ENCODE measurements around the gene TGFBR3L. TPM values are rescaled to one million over a fixed set of nuclear protein-coding genes. Genes with fewer than 3 reads are reported as not detected.

The TGFBR3L gene
- total RNA-seq, 5 donors from 2014 or later (not counting 1 experiment from before 2014, with no cell fraction given): 0.76 to 4.5 (median 1.3) TPM

DNA sequence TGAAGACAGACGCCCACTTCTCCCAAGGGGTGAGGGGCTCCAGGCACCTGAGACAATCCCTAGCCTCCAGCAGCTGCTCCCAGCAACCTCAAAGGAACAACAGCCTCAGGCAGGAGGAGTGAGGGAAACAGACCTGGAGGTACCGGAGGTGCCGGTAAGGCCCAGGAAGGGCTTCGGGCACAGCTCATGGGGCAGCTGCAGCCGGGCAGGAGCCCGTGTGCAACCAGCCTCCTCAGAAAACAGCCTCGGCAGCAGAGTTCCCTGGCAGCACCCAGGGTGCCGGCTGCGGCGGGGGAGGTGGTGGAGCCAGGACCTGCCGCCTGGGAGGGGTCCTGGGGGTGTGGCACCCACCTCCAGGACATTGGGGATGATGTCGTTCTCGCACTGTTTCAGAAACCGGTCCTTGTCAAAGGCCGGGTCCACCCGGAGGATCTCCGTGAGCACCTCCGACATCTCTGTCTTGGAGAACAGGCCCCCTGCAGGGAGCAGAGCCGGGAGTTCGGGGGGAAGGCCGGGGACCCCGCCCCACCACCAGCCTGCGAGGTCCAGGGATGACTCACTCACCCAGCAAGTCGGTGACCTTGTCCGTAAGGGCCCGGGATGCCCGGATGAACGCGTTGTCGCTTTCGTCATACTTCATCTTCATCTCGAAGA is 17.8 kb downstream of the TGFBR3L start:
- H3K4me3 ChIP-seq (ENCODE audit: control insufficient read depth in 1 of 2, extremely low read depth in 1 of 2, low read length in 1 of 2): no peak overlapping the region
- WGBS (ENCODE audit: insufficient coverage): 96% methylated on average over 19 of the region's 32 CpGs
- ATAC-seq (replicated peaks in 1 of 4) (no peak), DNase-seq (no peak)
- no peak overlapping the region for H3K27ac ChIP-seq (ENCODE audit: low read length)
- ChIA-PET POLR2A (no interaction called here), CTCF (no interaction called here)
- no peak overlapping the region for H3K4me3 Mint-ChIP-seq
- peaks cover 28 to 61% of the 10 kb centered on the region in 2 donors for H3K36me3 ChIP-seq (ENCODE audit: control insufficient read depth in 2 of 2, extremely low read depth in 1 of 2, insufficient read depth in 1 of 2, low read length in 1 of 2)
- H3K9me3 ChIP-seq: no peaks in the 10 kb centered on the region
- peaks cover 2 to 7% of the 10 kb centered on the region in 2 experiments for H3K4me1 ChIP-seq (ENCODE audit: control insufficient read depth in 1 of 2, extremely low read depth in 1 of 2, insufficient read depth in 2 of 2, low read length in 2 of 2)
- no peak overlapping the region for H3K27ac Mint-ChIP-seq
- peaks cover 0 to 10% (median 7%) of the 10 kb centered on the region in 3 donors for H3K4me1 Mint-ChIP-seq
- no peaks in the 10 kb centered on the region for H3K27me3 Mint-ChIP-seq
- H3K36me3 Mint-ChIP-seq: peaks cover 9% of the 10 kb centered on the region
- no peaks in the 10 kb centered on the region for H3K27me3 ChIP-seq (replicated peaks in 1 of 2; ENCODE audit: control insufficient read depth in 2 of 2, extremely low read depth in 1 of 2, insufficient read depth in 2 of 2, low read length in 1 of 2)
- no peaks in the 10 kb centered on the region for H3K9me3 Mint-ChIP-seq

DNA sequence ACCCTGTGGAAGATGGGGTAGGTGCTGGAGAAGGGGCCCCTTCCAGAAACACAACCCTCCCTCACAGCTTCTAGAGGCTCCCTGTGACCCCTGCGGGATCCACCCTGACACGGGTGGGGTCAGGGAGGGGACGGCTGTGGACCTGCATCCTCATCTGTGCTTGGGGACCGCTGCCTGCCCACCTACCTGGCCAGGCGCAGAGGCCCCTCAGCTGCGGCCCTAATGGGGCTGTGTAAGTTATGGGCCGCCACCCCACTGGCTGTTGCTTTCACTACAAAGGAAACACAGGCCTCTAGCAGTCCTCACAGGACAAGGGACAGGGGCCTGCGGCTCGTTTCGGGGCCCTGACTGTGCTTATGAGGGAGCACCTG is 18.3 kb downstream of the TGFBR3L start:
- Mint-ChIP-seq H3K4me1 (peaks cover 0 to 10% (median 7%) of the 10 kb centered on the region in 3 donors), H3K4me3 (no peak overlapping the region), H3K27ac (no peak overlapping the region), H3K9me3 (no peaks in the 10 kb centered on the region), H3K36me3 (peaks cover 9% of the 10 kb centered on the region), H3K27me3 (no peaks in the 10 kb centered on the region)
- 94% methylated on average over 5 of the region's 10 CpGs for WGBS (ENCODE audit: insufficient coverage)
- Histone ChIP-seq H3K27me3 (replicated peaks in 1 of 2; ENCODE audit: control insufficient read depth in 2 of 2, extremely low read depth in 1 of 2, insufficient read depth in 2 of 2, low read length in 1 of 2) (no peaks in the 10 kb centered on the region), H3K9me3 (no peaks in the 10 kb centered on the region), H3K36me3 (ENCODE audit: control insufficient read depth in 2 of 2, extremely low read depth in 1 of 2, insufficient read depth in 1 of 2, low read length in 1 of 2) (peaks cover 30 to 65% of the 10 kb centered on the region in 2 donors), H3K4me3 (ENCODE audit: control insufficient read depth in 1 of 2, extremely low read depth in 1 of 2, low read length in 1 of 2) (no peak overlapping the region), H3K27ac (ENCODE audit: low read length) (no peak overlapping the region), H3K4me1 (ENCODE audit: control insufficient read depth in 1 of 2, extremely low read depth in 1 of 2, insufficient read depth in 2 of 2, low read length in 2 of 2) (peaks cover 2 to 7% of the 10 kb centered on the region in 2 experiments)
- no peak for DNase-seq
- POLR2A ChIA-PET: no interaction called here
- CTCF ChIA-PET: no interaction called here
- ATAC-seq (replicated peaks in 1 of 4): no peak

DNA sequence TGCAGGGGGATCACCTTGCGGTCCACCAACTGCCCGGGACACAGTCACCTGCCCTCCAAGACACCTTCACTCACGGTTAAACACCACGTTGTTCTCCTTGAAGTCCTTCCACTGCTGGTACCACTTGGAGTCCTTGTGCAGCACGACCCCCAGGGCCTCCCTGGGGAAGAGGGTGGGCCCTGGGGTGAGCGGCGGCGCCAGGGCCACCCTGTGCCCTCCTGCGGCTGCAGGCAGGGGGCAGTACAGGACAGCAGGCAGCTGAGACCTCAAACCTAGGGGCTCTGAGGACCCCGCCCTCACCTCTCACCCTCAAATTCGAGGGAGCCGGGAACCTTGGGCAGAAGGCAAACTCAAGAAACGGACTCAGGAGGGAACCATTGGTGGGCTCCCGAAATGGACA is 18.8 kb downstream of the TGFBR3L start:
- DNase-seq (no peak), ATAC-seq (replicated peaks in 1 of 4) (no peak)
- Histone ChIP-seq H3K27me3 (replicated peaks in 1 of 2; ENCODE audit: control insufficient read depth in 2 of 2, extremely low read depth in 1 of 2, insufficient read depth in 2 of 2, low read length in 1 of 2) (no peaks in the 10 kb centered on the region), H3K9me3 (no peaks in the 10 kb centered on the region), H3K27ac (ENCODE audit: low read length) (no peak overlapping the region), H3K36me3 (ENCODE audit: control insufficient read depth in 2 of 2, extremely low read depth in 1 of 2, insufficient read depth in 1 of 2, low read length in 1 of 2) (peaks cover 31 to 69% of the 10 kb centered on the region in 2 donors), H3K4me1 (ENCODE audit: control insufficient read depth in 1 of 2, extremely low read depth in 1 of 2, insufficient read depth in 2 of 2, low read length in 2 of 2) (peaks cover 2 to 7% of the 10 kb centered on the region in 2 experiments), H3K4me3 (ENCODE audit: control insufficient read depth in 1 of 2, extremely low read depth in 1 of 2, low read length in 1 of 2) (no peak overlapping the region)
- WGBS (ENCODE audit: insufficient coverage): 86% methylated on average over 11 of the region's 14 CpGs
- H3K27ac Mint-ChIP-seq: no peak overlapping the region
- no peaks in the 10 kb centered on the region for H3K9me3 Mint-ChIP-seq
- CTCF ChIA-PET: no interaction called here
- no peak overlapping the region for H3K4me3 Mint-ChIP-seq
- peaks cover 9% of the 10 kb centered on the region for H3K36me3 Mint-ChIP-seq
- no peaks in the 10 kb centered on the region for H3K27me3 Mint-ChIP-seq
- POLR2A ChIA-PET: no interaction called here
- H3K4me1 Mint-ChIP-seq: peaks cover 0 to 10% (median 7%) of the 10 kb centered on the region in 3 donors

DNA sequence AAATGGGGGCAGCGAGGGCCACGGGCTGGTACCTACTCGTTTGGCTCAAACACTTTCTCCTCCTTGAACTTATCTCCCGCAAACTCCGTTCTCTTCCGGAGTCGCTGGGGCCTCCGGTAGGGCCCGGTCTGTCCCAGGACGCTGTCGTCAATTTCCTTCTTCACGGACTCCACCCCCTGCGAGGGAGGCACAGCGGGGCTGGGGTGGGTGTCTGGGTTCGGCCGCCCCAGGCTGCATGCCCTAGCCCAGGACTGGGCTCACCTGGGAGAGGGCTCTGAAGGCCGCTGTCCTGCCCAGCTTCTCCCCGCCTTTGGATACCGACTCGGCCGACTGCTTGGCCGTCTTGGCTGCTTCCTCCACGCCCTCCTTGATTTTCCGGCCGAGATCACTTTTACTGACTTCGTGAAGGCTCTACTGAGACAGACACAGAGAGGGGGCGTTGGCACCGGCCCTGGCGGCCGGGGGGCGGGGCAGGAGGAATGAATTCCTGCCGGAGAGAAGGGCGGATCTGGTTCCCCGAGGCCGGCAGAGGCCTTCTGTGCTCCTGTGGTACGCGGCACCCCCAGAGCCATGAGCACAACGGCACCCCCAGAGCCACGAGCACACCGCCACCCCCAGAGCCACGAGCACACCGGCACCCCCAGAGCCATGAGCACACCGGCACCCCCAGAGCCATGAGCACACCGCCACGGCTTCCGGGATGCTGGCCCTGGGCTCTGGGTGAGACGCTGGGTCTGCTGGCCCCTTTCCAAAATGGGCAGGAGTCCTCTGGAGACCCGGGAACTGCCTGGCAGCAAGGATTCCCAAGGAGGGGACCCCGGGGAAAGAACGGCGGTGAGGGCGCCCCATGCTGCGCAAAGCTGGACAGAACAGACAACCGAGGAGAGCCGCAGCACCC is 19.4 kb downstream of the TGFBR3L start:
- no peak overlapping the region for H3K4me3 ChIP-seq (ENCODE audit: control insufficient read depth in 1 of 2, extremely low read depth in 1 of 2, low read length in 1 of 2)
- CTCF ChIA-PET: interaction anchor here in 1 of 2 donors (0.6 kb wide), 1 partner anchor 337 kb away, joined by 7 read pairs; no protein-coding TSS in a partner anchor
- Mint-ChIP-seq H3K36me3 (peaks cover 12% of the 10 kb centered on the region), H3K4me1 (peaks cover 4 to 10% (median 8%) of the 10 kb centered on the region in 3 donors), H3K27ac (no peak overlapping the region), H3K27me3 (no peaks in the 10 kb centered on the region), H3K9me3 (no peaks in the 10 kb centered on the region), H3K4me3 (no peak overlapping the region)
- 96% methylated on average over 53 of the region's 55 CpGs for WGBS (ENCODE audit: insufficient coverage)
- H3K36me3 ChIP-seq (ENCODE audit: control insufficient read depth in 2 of 2, extremely low read depth in 1 of 2, insufficient read depth in 1 of 2, low read length in 1 of 2): peaks cover 31 to 73% of the 10 kb centered on the region in 2 donors
- DNase-seq: no peak
- ATAC-seq (replicated peaks in 1 of 4): no peak
- H3K9me3 ChIP-seq: no peaks in the 10 kb centered on the region
- H3K27me3 ChIP-seq (replicated peaks in 1 of 2; ENCODE audit: control insufficient read depth in 2 of 2, extremely low read depth in 1 of 2, insufficient read depth in 2 of 2, low read length in 1 of 2): no peaks in the 10 kb centered on the region
- H3K4me1 ChIP-seq (ENCODE audit: control insufficient read depth in 1 of 2, extremely low read depth in 1 of 2, insufficient read depth in 2 of 2, low read length in 2 of 2): peaks cover 2 to 6% of the 10 kb centered on the region in 2 experiments
- POLR2A ChIA-PET: interaction anchor here in 1 of 2 donors (0.7 kb wide), 1 partner anchor 50 kb away, joined by 3 read pairs; no protein-coding TSS in a partner anchor
- no peak overlapping the region for H3K27ac ChIP-seq (ENCODE audit: low read length)

DNA sequence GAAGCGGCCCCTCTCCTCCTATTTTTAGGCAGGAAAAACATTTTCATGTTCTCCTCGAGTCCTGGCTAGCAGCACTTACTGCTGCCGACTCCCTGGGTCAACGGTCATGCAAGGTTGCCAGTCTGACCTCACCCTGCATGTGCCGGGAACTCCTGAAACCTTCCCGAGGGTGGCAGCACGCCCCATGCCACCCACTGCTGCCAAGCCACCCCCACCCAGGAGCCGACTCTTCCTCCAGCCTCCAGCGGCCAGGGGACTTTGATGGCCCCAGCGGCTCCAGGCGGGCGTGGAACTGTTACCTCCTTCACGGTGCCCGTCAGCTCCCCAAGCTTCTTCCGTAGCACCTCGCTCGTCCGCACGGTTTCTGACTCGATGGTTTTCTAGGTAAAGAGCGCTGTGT is 20.1 kb downstream of the TGFBR3L start:
- Histone ChIP-seq H3K4me3 (ENCODE audit: control insufficient read depth in 1 of 2, extremely low read depth in 1 of 2, low read length in 1 of 2) (no peak overlapping the region), H3K27me3 (replicated peaks in 1 of 2; ENCODE audit: control insufficient read depth in 2 of 2, extremely low read depth in 1 of 2, insufficient read depth in 2 of 2, low read length in 1 of 2) (no peaks in the 10 kb centered on the region), H3K27ac (ENCODE audit: low read length) (no peak overlapping the region), H3K36me3 (ENCODE audit: control insufficient read depth in 2 of 2, extremely low read depth in 1 of 2, insufficient read depth in 1 of 2, low read length in 1 of 2) (peaks cover 31 to 73% of the 10 kb centered on the region in 2 donors), H3K9me3 (no peaks in the 10 kb centered on the region), H3K4me1 (ENCODE audit: control insufficient read depth in 1 of 2, extremely low read depth in 1 of 2, insufficient read depth in 2 of 2, low read length in 2 of 2) (no peaks in the 10 kb centered on the region)
- Mint-ChIP-seq H3K27me3 (no peaks in the 10 kb centered on the region), H3K27ac (no peak overlapping the region), H3K4me3 (no peak overlapping the region), H3K36me3 (peaks cover 12% of the 10 kb centered on the region), H3K9me3 (no peaks in the 10 kb centered on the region), H3K4me1 (peaks cover 4 to 6% (median 5%) of the 10 kb centered on the region in 3 donors)
- no peak for ATAC-seq (replicated peaks in 1 of 4)
- DNase-seq: no peak
- CTCF ChIA-PET: interaction anchor here in 1 of 2 donors (0.6 kb wide), 1 partner anchor 338 kb away, joined by 7 read pairs; no protein-coding TSS in a partner anchor
- POLR2A ChIA-PET: interaction anchor here in 1 of 2 donors (0.7 kb wide), 1 partner anchor 51 kb away, joined by 3 read pairs; no protein-coding TSS in a partner anchor
- 97% methylated on average over 18 of the region's 21 CpGs for WGBS (ENCODE audit: insufficient coverage)

DNA sequence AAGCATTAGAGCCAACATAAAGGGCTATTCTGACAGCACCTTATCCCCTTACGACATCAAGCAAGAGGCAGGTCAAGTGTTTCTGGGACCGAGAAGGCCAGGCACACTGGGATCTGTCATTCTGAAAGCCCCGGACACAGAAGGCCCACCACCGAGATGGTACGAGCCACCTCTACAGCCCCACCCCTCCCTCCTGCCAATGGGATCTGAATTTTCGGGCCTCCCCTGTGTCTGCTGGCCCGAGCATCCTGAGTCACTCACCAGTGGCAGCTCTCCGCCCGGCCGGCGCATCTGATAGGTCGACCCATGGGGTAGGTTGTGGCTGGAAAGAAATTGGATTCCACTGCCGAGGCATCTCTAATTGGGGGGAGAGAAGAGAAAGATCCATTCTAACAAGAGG is 26.2 kb downstream of the TGFBR3L start:
- peaks cover 32 to 46% (median 35%) of the 10 kb centered on the region in 3 donors for H3K4me1 Mint-ChIP-seq
- Histone ChIP-seq H3K4me1 (ENCODE audit: control insufficient read depth in 1 of 2, extremely low read depth in 1 of 2, insufficient read depth in 2 of 2, low read length in 2 of 2) (peaks cover 7 to 32% of the 10 kb centered on the region in 2 experiments), H3K27me3 (replicated peaks in 1 of 2; ENCODE audit: control insufficient read depth in 2 of 2, extremely low read depth in 1 of 2, insufficient read depth in 2 of 2, low read length in 1 of 2) (no peaks in the 10 kb centered on the region), H3K4me3 (ENCODE audit: control insufficient read depth in 1 of 2, extremely low read depth in 1 of 2, low read length in 1 of 2) (no peak overlapping the region), H3K27ac (ENCODE audit: low read length) (no peak overlapping the region), H3K9me3 (no peaks in the 10 kb centered on the region), H3K36me3 (ENCODE audit: control insufficient read depth in 2 of 2, extremely low read depth in 1 of 2, insufficient read depth in 1 of 2, low read length in 1 of 2) (peaks cover 13 to 38% of the 10 kb centered on the region in 2 donors)
- H3K9me3 Mint-ChIP-seq: no peaks in the 10 kb centered on the region
- DNase-seq: no peak
- 93% methylated on average over 5 of the region's 13 CpGs for WGBS (ENCODE audit: insufficient coverage)
- CTCF ChIA-PET: interaction anchor here in 1 of 2 donors (0.6 kb wide), 1 partner anchor 675 kb away, joined by 4 read pairs; no protein-coding TSS in a partner anchor
- H3K36me3 Mint-ChIP-seq: peaks cover 10% of the 10 kb centered on the region
- POLR2A ChIA-PET: interaction anchor here in 1 of 2 donors (0.7 kb wide), 1 partner anchor 16 kb away, joined by 12 read pairs; no protein-coding TSS in a partner anchor
- H3K27me3 Mint-ChIP-seq: no peaks in the 10 kb centered on the region
- no peak overlapping the region for H3K27ac Mint-ChIP-seq
- H3K4me3 Mint-ChIP-seq: peak overlapping the region in 1 of 3 donors; percentile 51
- ATAC-seq (replicated peaks in 1 of 4): no peak
